BJ (cell line): Measurements from ENCODE around the gene XRCC5. TPM values are rescaled to one million over a fixed set of nuclear protein-coding genes. Genes with fewer than 3 reads are reported as not detected.

Experiments used
- CTCF ChIA-PET: fragments of 350-600 bp; formaldehyde crosslinking; extraction: SDS; loops from one replicate; lab custom pipeline; 2021; ENCODE audit warnings: antibody characterized with exemption, inconsistent platforms; lab: Yijun Ruan, JAX
- POLR2A ChIA-PET: fragments of 300-600 bp; sonication (Branson Sonifier 250); formaldehyde crosslinking; extraction: SDS; loops from one replicate; lab custom pipeline; 2021; ENCODE audit warnings: antibody characterized with exemption; lab: Charles Lee
- DNase-seq: peaks from one replicate; pipeline ENCODE4 v3.0.0-alpha.2; 2011; ENCODE audit warnings: low read depth
- H3K27me3 ChIP-seq: 2 replicates; pipeline ENCODE4 v1.6.0; 2011; ENCODE audit warnings: low read length; ENCODE audit not compliant: control insufficient read depth, insufficient read depth
- H3K36me3 ChIP-seq: 2 replicates; pipeline ENCODE4 v1.5.1; 2011; ENCODE audit warnings: low read length; ENCODE audit not compliant: control insufficient read depth, insufficient read depth
- H3K4me3 ChIP-seq: 2 replicates; pipeline ENCODE4 v1.5.1; 2011; ENCODE audit warnings: low read depth, mild to moderate bottlenecking, control low read depth, low read length
- CTCF ChIP-seq: IDR thresholded peaks from 2 replicates; pipeline ENCODE4 v1.5.1; 2011; ENCODE audit warnings: low read depth, mild to moderate bottlenecking, control low read depth, inconsistent platforms, low read length, moderate library complexity; ENCODE audit not compliant: insufficient read depth
- polyA plus RNA-seq: library from polyadenylated mRNA; depleted of rRNA; stranded (reverse); fragments of >200 nt; gene quantifications from 2 replicates; pipeline ENCODE4 v1.2.3, GENCODE V29; 2011; rRNA removed

The XRCC5 gene
- polyA plus RNA-seq, 1 experiment = 252 TPM

GRCh38 chr2:216243026-216243425, 133.9 kb downstream of the XRCC5 start:
- DNase-seq = no peak
- Histone ChIP-seq H3K36me3 (no peaks in the 10 kb centered on the region), H3K4me3 (no peak overlapping the region), H3K27me3 (no peaks in the 10 kb centered on the region)
- ChIA-PET CTCF (interaction anchor here (1.0 kb wide), 1 partner anchor 20 kb away, joined by 3 read pairs; no protein-coding TSS in a partner anchor), POLR2A (no interaction called here)
- no peak for TF ChIP-seq CTCF

- CTCF ChIA-PET = no interaction called here
- DNase-seq = no peak
These were observed 136.3 kb downstream of the XRCC5 start for GRCh38 chr2:216245391-216245975.

GRCh38 chr2:216246766-216247165, 137.6 kb downstream of the XRCC5 start:
- TF ChIP-seq CTCF = no peak

More at GRCh38 chr2:216245391-216245975, 136.3 kb downstream of the XRCC5 start:
- TF ChIP-seq CTCF = no peak
- H3K27me3 ChIP-seq = no peaks in the 10 kb centered on the region
- no peak overlapping the region for H3K4me3 ChIP-seq
- POLR2A ChIA-PET = no interaction called here
- no peaks in the 10 kb centered on the region for H3K36me3 ChIP-seq

More at GRCh38 chr2:216246766-216247165, 137.6 kb downstream of the XRCC5 start:
- ChIA-PET CTCF (no interaction called here), POLR2A (no interaction called here)
- no peak for DNase-seq
- no peaks in the 10 kb centered on the region for H3K36me3 ChIP-seq
- no peak overlapping the region for H3K4me3 ChIP-seq
- H3K27me3 ChIP-seq = no peaks in the 10 kb centered on the region

Other genes with a start within 250 kb of the XRCC5 start
- 1.1 and 1.7 TPM in 2 replicates for gene MREG, start 95.8 kb upstream of the XRCC5 start, polyA plus RNA-seq
- gene PECR, start 27.5 kb upstream of the XRCC5 start, polyA plus RNA-seq = 5.6 and 9.0 TPM in 2 replicates
- 0.05 and 0.10 TPM in 2 replicates for gene TMEM169, start 27.4 kb upstream of the XRCC5 start, polyA plus RNA-seq